Upper lobe of left lung (tissue), 4 donors: Measurements from ENCODE around the gene COG7.

ENCODE experiments used
- POLR2A ChIP-seq, 4 donors: fragments of 450-650 bp; IDR thresholded peaks; one replicate each; pipeline ENCODE4 v1.5.1; 2016 to 2017; ENCODE audit warnings: antibody characterized with exemption in 4 of 4, mild to moderate bottlenecking in 2 of 4
- TF ChIP-seq, protein P1 (sequence below), 6 experiments: fragments of 450-650 bp in 4 of 6; fragments of 200-600 bp in 2 of 6; sonication (generic) in 2 of 6; IDR thresholded peaks; one replicate each; pipeline ENCODE4 v1.5.1; 2016 to 2019; ENCODE audit warnings: antibody characterized with exemption in 6 of 6

DNA sequence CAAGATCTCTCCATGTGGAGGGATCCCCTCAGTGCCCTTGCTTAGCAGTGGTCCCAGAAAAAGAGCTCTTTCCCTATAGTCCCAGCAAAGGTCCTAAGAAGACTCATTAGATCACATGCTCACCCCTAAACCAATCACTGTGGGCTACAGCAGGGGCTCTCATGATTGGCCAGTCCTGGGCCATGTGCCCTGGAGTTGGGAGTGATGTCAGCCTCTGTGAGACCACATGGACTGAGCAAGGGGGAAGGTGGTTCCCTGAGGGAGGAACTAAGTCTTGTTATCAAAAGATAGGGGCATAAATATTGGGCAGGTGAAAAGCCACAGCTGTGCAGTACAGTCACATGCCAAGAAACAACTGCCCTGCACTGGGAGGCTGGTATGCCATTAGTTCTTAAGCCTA, 99.5 kb downstream of the COG7 start:
- TF ChIP-seq, protein P1, sequence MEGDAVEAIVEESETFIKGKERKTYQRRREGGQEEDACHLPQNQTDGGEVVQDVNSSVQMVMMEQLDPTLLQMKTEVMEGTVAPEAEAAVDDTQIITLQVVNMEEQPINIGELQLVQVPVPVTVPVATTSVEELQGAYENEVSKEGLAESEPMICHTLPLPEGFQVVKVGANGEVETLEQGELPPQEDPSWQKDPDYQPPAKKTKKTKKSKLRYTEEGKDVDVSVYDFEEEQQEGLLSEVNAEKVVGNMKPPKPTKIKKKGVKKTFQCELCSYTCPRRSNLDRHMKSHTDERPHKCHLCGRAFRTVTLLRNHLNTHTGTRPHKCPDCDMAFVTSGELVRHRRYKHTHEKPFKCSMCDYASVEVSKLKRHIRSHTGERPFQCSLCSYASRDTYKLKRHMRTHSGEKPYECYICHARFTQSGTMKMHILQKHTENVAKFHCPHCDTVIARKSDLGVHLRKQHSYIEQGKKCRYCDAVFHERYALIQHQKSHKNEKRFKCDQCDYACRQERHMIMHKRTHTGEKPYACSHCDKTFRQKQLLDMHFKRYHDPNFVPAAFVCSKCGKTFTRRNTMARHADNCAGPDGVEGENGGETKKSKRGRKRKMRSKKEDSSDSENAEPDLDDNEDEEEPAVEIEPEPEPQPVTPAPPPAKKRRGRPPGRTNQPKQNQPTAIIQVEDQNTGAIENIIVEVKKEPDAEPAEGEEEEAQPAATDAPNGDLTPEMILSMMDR (IDR thresholded peaks at IDR 0.05): no peak
- no peak for TF ChIP-seq POLR2A (IDR thresholded peaks at IDR 0.05)
